T-helper 9 cell (primary cell): ENCODE data around the gene ARHGEF2.
A peak's percentile ranks its signal among the peaks of the same experiment; 100 is the strongest.

Source experiments
- DNase-seq: peaks from one replicate; pipeline ENCODE4 v3.0.0-alpha.2; 2020
- total RNA-seq, 2 donors: gene quantifications; one replicate each; lab custom pipeline; 2026; lab: John Stamatoyannopoulos, UW

ARHGEF2 gene
- 96.3 to 138 reads per million in 2 donors for total RNA-seq

- DNase-seq, result peak; percentile 65
Measured at GRCh38 chr1:155978325-155978972, at the start of gene ARHGEF2. TSS of gene ARHGEF2 (minus strand) at chr1:155978547. CDS start at chr1:155978427, 120 bp downstream.

GRCh38 chr1:156026588-156026987 is 48.2 kb upstream of the ARHGEF2 start:
- no peak for DNase-seq

- no peak for DNase-seq
Measured at GRCh38 chr1:156025876-156026275, 47.5 kb upstream of the ARHGEF2 start.

- DNase-seq, result no peak
Measured at GRCh38 chr1:156024801-156025200, 46.5 kb upstream of the ARHGEF2 start.

GRCh38 chr1:156021954-156022353 is 43.6 kb upstream of the ARHGEF2 start:
- no peak for DNase-seq

GRCh38 chr1:156021093-156021428 is 42.7 kb upstream of the ARHGEF2 start:
- no peak for DNase-seq

- peak; percentile 73 for DNase-seq
Measured at GRCh38 chr1:156020293-156021092, 42.1 kb upstream of the ARHGEF2 start, which contains the start of gene SSR2. TSS of gene SSR2 (minus strand) at chr1:156020951. CDS start at chr1:156020167, 784 bp downstream.

GRCh38 chr1:156019946-156020292 is 41.6 kb upstream of the ARHGEF2 start:
- DNase-seq, result no peak

GRCh38 chr1:156014829-156015228 is 36.5 kb upstream of the ARHGEF2 start:
- no peak for DNase-seq

- no peak for DNase-seq
Measured at GRCh38 chr1:156012051-156012817, 33.9 kb upstream of the ARHGEF2 start.

GRCh38 chr1:156009404-156009803 is 31.1 kb upstream of the ARHGEF2 start:
- DNase-seq, result no peak

- DNase-seq, result no peak
Measured at GRCh38 chr1:156006666-156007376, 28.5 kb upstream of the ARHGEF2 start.

GRCh38 chr1:156004843-156005584 is 26.7 kb upstream of the ARHGEF2 start:
- DNase-seq, result no peak

- DNase-seq, result no peak
Measured at GRCh38 chr1:156003923-156004188, 25.5 kb upstream of the ARHGEF2 start.

- DNase-seq, result no peak
Measured at GRCh38 chr1:156002188-156002911, 24.0 kb upstream of the ARHGEF2 start.

GRCh38 chr1:156001662-156002171 is 23.4 kb upstream of the ARHGEF2 start:
- DNase-seq, result no peak

- no peak for DNase-seq
Measured at GRCh38 chr1:156001021-156001661, 22.8 kb upstream of the ARHGEF2 start.

GRCh38 chr1:155999964-156000363 is 21.6 kb upstream of the ARHGEF2 start:
- no peak for DNase-seq

GRCh38 chr1:155996166-155996565 is 17.8 kb upstream of the ARHGEF2 start:
- DNase-seq, result no peak

- DNase-seq, result no peak
Measured at GRCh38 chr1:155993595-155993994, 15.2 kb upstream of the ARHGEF2 start.
